Epidermal melanocyte (primary cell): ENCODE measurements around the gene HELT.
"Not testable (repeated sequence)": the region's sequence is repeated elsewhere in the genome, so short reads cannot be mapped to it uniquely, and the experiment has no call there.

ENCODE experiments used
- DNase-seq: peaks from one replicate; pipeline ENCODE4 v3.0.0; 2011; ENCODE audit warnings: low spot score; ENCODE audit not compliant: insufficient read length

The HELT gene

GRCh38 chr4:185036019-185036418, 17.7 kb downstream of the HELT start:
- no peak for DNase-seq

GRCh38 chr4:185036842-185037241, 18.6 kb downstream of the HELT start:
- DNase-seq: no peak

GRCh38 chr4:185039508-185040273, 21.4 kb downstream of the HELT start:
- peak; percentile 75 for DNase-seq

- DNase-seq: no peak
Measured at GRCh38 chr4:185040523-185040922, 22.2 kb downstream of the HELT start.

GRCh38 chr4:185050286-185050685, 32.0 kb downstream of the HELT start:
- not testable (repeated sequence) for DNase-seq

GRCh38 chr4:185051283-185051682, 33.0 kb downstream of the HELT start:
- not testable (repeated sequence) for DNase-seq

GRCh38 chr4:185053746-185054145, 35.5 kb downstream of the HELT start:
- no peak for DNase-seq

GRCh38 chr4:185054272-185054671, 36.0 kb downstream of the HELT start:
- no peak for DNase-seq

- DNase-seq: no peak
Measured at GRCh38 chr4:185054886-185055285, 36.6 kb downstream of the HELT start.

- DNase-seq: no peak
Measured at GRCh38 chr4:185061610-185062009, 43.3 kb downstream of the HELT start.

- DNase-seq: no peak
Measured at GRCh38 chr4:185062606-185063005, 44.3 kb downstream of the HELT start.

GRCh38 chr4:185066179-185066578, 47.9 kb downstream of the HELT start:
- no peak for DNase-seq

- DNase-seq: no peak
Measured at GRCh38 chr4:185068837-185069236, 50.5 kb downstream of the HELT start.
